ENCODE results near the gene OR1D5. TPM values are rescaled to one million over a fixed set of nuclear protein-coding genes. Genes with fewer than 3 reads are reported as not detected.
A peak's percentile ranks its signal among the peaks of the same experiment; 100 is the strongest.
"Not testable (repeated sequence)": the region's sequence is repeated elsewhere in the genome, so short reads cannot be mapped to it uniquely, and the experiment has no call there.

The OR1D5 gene
- polyA plus RNA-seq, 1 experiment = not detected

- TF ChIP-seq, protein P1, sequence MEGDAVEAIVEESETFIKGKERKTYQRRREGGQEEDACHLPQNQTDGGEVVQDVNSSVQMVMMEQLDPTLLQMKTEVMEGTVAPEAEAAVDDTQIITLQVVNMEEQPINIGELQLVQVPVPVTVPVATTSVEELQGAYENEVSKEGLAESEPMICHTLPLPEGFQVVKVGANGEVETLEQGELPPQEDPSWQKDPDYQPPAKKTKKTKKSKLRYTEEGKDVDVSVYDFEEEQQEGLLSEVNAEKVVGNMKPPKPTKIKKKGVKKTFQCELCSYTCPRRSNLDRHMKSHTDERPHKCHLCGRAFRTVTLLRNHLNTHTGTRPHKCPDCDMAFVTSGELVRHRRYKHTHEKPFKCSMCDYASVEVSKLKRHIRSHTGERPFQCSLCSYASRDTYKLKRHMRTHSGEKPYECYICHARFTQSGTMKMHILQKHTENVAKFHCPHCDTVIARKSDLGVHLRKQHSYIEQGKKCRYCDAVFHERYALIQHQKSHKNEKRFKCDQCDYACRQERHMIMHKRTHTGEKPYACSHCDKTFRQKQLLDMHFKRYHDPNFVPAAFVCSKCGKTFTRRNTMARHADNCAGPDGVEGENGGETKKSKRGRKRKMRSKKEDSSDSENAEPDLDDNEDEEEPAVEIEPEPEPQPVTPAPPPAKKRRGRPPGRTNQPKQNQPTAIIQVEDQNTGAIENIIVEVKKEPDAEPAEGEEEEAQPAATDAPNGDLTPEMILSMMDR (IDR thresholded peaks at IDR 0.05; ENCODE audit: low read depth, low read length) = no peak
These were observed 30.9 kb downstream of the OR1D5 start for GRCh38 chr17:3032258-3033247.

DNA sequence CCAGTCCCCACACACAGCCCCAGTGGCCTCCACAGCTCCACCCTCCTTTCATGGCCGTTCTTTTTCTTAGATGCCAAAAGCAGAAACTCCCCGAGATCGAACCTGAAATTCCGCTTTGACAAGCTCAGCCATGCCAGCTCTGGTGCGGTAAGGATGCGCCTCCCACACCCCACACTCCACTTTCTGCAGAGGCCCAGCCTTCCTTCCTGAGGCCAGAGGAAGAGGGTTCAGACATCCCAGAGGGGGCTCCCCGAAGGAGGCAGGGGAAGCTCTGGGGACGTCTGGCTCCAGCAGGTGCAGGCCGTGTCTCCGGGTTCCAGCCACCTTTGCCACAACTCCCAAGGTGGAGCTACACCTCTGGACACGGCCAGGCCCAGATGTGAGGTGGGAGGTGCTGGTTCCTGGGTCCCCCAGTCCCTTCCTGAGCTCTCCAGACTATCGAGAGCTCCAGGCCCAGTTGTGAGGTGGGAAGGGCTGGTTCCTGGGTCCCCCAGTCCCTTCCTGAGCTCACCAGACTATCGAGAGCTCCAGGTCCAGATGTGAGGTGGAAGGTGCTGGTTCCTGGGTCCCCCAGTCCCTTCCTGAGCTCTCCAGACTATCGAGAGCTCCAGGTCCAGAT lies 32.4 kb downstream of the OR1D5 start:
- POLR2A ChIA-PET = interaction anchor here (0.6 kb wide), 1 partner anchor 688 kb away, joined by 6 read pairs; no protein-coding TSS in a partner anchor
- not testable (repeated sequence) for H3K27me3 ChIP-seq (ENCODE audit: control insufficient read depth, insufficient read depth, low read length); DNase-seq (ENCODE audit: low read depth, low spot score); H3K4me3 ChIP-seq (ENCODE audit: low read depth, low read length); H3K27ac ChIP-seq (ENCODE audit: low read depth, low read length)
- peaks cover 32% of the 10 kb centered on the region; the same call in 1 of the 2 replicates for H3K9me3 ChIP-seq (ENCODE audit: control insufficient read depth, insufficient read depth, low read length)
- CTCF ChIA-PET = interaction anchor here (1.0 kb wide), 1 partner anchor 183 kb away, joined by 3 read pairs; no protein-coding TSS in a partner anchor

More at GRCh38 chr17:3032258-3033247, 30.9 kb downstream of the OR1D5 start:
- POLR2A ChIA-PET = no interaction called here
- Histone ChIP-seq H3K9me3 (ENCODE audit: control insufficient read depth, insufficient read depth, low read length) (peaks cover 19% of the 10 kb centered on the region; the same call in 1 of the 2 replicates), H3K4me3 (ENCODE audit: low read depth, low read length) (no peak overlapping the region), H3K27ac (ENCODE audit: low read depth, low read length) (no peak overlapping the region), H3K27me3 (ENCODE audit: control insufficient read depth, insufficient read depth, low read length) (no peaks in the 10 kb centered on the region)
- DNase-seq (ENCODE audit: low read depth, low spot score) = no peak
- CTCF ChIA-PET = no interaction called here

DNA sequence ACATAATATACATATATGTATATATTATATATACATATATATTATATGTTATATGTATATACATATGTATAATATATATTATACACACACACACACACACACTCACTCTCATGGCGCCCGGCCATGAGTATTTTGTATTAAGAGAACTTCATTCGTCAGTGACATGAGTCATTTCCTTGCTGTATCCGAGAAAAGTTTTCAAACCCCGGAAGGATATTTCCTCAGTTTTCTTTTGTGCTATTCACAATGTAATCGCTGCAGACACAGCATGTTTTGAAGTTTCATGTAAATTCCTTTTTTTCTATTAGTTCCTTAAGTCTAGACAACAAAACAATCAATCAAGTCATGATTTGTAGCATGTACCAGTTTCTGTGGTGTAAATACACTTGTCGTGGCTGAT lies 33.3 kb downstream of the OR1D5 start:
- H3K27ac ChIP-seq (ENCODE audit: low read depth, low read length) = peak overlapping the region; percentile 39
- no peak overlapping the region for H3K4me3 ChIP-seq (ENCODE audit: low read depth, low read length)
- no peaks in the 10 kb centered on the region for H3K27me3 ChIP-seq (ENCODE audit: control insufficient read depth, insufficient read depth, low read length)
- POLR2A ChIA-PET = no interaction called here
- CTCF ChIA-PET = no interaction called here
- peaks cover 39% of the 10 kb centered on the region; the same call in 1 of the 2 replicates for H3K9me3 ChIP-seq (ENCODE audit: control insufficient read depth, insufficient read depth, low read length)
- TF ChIP-seq, protein P1 (IDR thresholded peaks at IDR 0.05; ENCODE audit: low read depth, low read length) = no peak
- peak; percentile 43 for DNase-seq (ENCODE audit: low read depth, low spot score)

GRCh38 chr17:3029213-3029913 lies 34.0 kb downstream of the OR1D5 start:
- CTCF ChIA-PET = no interaction called here
- Histone ChIP-seq H3K9me3 (ENCODE audit: control insufficient read depth, insufficient read depth, low read length) (peaks cover 39% of the 10 kb centered on the region; the same call in 1 of the 2 replicates), H3K27ac (ENCODE audit: low read depth, low read length) (no peak overlapping the region), H3K27me3 (ENCODE audit: control insufficient read depth, insufficient read depth, low read length) (no peaks in the 10 kb centered on the region), H3K4me3 (ENCODE audit: low read depth, low read length) (no peak overlapping the region)
- DNase-seq (ENCODE audit: low read depth, low spot score) = no peak
- TF ChIP-seq, protein P1 (IDR thresholded peaks at IDR 0.05; ENCODE audit: low read depth, low read length) = no peak
- POLR2A ChIA-PET = no interaction called here

GRCh38 chr17:3027786-3028532 lies 35.4 kb downstream of the OR1D5 start:
- H3K27me3 ChIP-seq (ENCODE audit: control insufficient read depth, insufficient read depth, low read length) = no peaks in the 10 kb centered on the region
- CTCF ChIA-PET = interaction anchor here (0.6 kb wide), 1 partner anchor 1762 kb away, joined by 3 read pairs; no protein-coding TSS in a partner anchor
- TF ChIP-seq, protein P1 (IDR thresholded peaks at IDR 0.05; ENCODE audit: low read depth, low read length) = no peak
- H3K27ac ChIP-seq (ENCODE audit: low read depth, low read length) = no peak overlapping the region
- no peak for DNase-seq (ENCODE audit: low read depth, low spot score)
- POLR2A ChIA-PET = no interaction called here
- peaks cover 30% of the 10 kb centered on the region for H3K9me3 ChIP-seq (ENCODE audit: control insufficient read depth, insufficient read depth, low read length)
- no peak overlapping the region for H3K4me3 ChIP-seq (ENCODE audit: low read depth, low read length)

Measured in AG04450 (cell line).